ENCODE measurements around the gene SLC29A1.

GRCh38 chr6:44257753-44258324 is 34.4 kb downstream of the SLC29A1 start:
- no peak for TF ChIP-seq CTCF (IDR thresholded peaks at IDR 0.05; ENCODE audit: control extremely low read depth in 1 of 3, insufficient read depth in 1 of 3, low read depth in 1 of 3, low read length in 3 of 3)
- TF ChIP-seq TBP (IDR thresholded peaks at IDR 0.05; ENCODE audit: low read depth, low read length), result no peak
- TF ChIP-seq BRCA1 (IDR thresholded peaks at IDR 0.05; ENCODE audit: low read depth, low read length), result no peak
- TF ChIP-seq PHF8 (conservative IDR thresholded peaks at IDR 0.05; ENCODE audit: low read depth, low read length), result no peak
- TF ChIP-seq EP300 (IDR thresholded peaks at IDR 0.05; ENCODE audit: borderline replicate concordance in 1 of 2, low read depth in 2 of 2, low read length in 2 of 2), result no peak
- TF ChIP-seq TCF12 (IDR thresholded peaks at IDR 0.05; ENCODE audit: low read depth, low read length), result no peak
- TF ChIP-seq SUZ12 (IDR thresholded peaks at IDR 0.05; ENCODE audit: low read length), result no peak
- no peak for TF ChIP-seq USF2 (IDR thresholded peaks at IDR 0.05; ENCODE audit: low read length)
- no peak for TF ChIP-seq HDAC2 (IDR thresholded peaks at IDR 0.05; ENCODE audit: borderline replicate concordance in 1 of 2, low read depth in 2 of 2, low read length in 2 of 2)
- TF ChIP-seq MAX (IDR thresholded peaks at IDR 0.05), result no peak
- no peak for TF ChIP-seq CEBPB (IDR thresholded peaks at IDR 0.05; ENCODE audit: low read depth, low read length)
- no peak for TF ChIP-seq RAD21 (IDR thresholded peaks at IDR 0.05 in 1 of 2, conservative IDR thresholded peaks at IDR 0.05 in 1 of 2; ENCODE audit: low read depth in 2 of 2, low read length in 2 of 2)
- no peak for TF ChIP-seq KDM4A (IDR thresholded peaks at IDR 0.05; ENCODE audit: low read depth, low read length, severe bottlenecking)
- TF ChIP-seq GABPA (IDR thresholded peaks at IDR 0.05; ENCODE audit: borderline replicate concordance, insufficient read depth, low read length), result no peak
